HUES64 (cell line): Measurements from ENCODE around the gene BAZ2A.
"Not testable (repeated sequence)": the region's sequence is repeated elsewhere in the genome, so short reads cannot be mapped to it uniquely, and the experiment has no call there.

Experiments
- H3K27ac ChIP-seq: 2 replicates; pipeline ENCODE4 v1.7.0; 2013; ENCODE audit warnings: low read depth, low read length, inconsistent platforms
- H3K27me3 ChIP-seq: 2 replicates; pipeline ENCODE4 v1.6.1; 2013; ENCODE audit warnings: mild to moderate bottlenecking, low read length; ENCODE audit not compliant: insufficient read depth
- H3K36me3 ChIP-seq: 2 replicates; pipeline ENCODE4 v1.6.1; 2013; ENCODE audit warnings: mild to moderate bottlenecking, low read length; ENCODE audit not compliant: insufficient read depth
- H3K4me1 ChIP-seq: 2 replicates; pipeline ENCODE4 v1.6.1; 2013; ENCODE audit warnings: mild to moderate bottlenecking, low read length, moderate library complexity; ENCODE audit not compliant: insufficient read depth
- H3K4me3 ChIP-seq: 2 replicates; pipeline ENCODE4 v1.5.1; 2013; ENCODE audit warnings: mild to moderate bottlenecking, low read length, moderate library complexity
- H3K9ac ChIP-seq: 2 replicates; pipeline ENCODE4 v1.6.1; 2013; ENCODE audit warnings: mild to moderate bottlenecking, low read depth, low read length
- H3K9me3 ChIP-seq: 2 replicates; pipeline ENCODE4 v1.6.1; 2013; ENCODE audit warnings: low read depth, low read length; ENCODE audit not compliant: insufficient read depth
- WGBS: fragments of 150-250, 120-280 bp; methylation state at CpG from one replicate; pipeline ENCODE4 v1.1.7; 2013; ENCODE audit warnings: missing lambda C conversion rate; 5-methylcytosine and 5-hydroxymethylcytosine counted together

Gene BAZ2A

DNA sequence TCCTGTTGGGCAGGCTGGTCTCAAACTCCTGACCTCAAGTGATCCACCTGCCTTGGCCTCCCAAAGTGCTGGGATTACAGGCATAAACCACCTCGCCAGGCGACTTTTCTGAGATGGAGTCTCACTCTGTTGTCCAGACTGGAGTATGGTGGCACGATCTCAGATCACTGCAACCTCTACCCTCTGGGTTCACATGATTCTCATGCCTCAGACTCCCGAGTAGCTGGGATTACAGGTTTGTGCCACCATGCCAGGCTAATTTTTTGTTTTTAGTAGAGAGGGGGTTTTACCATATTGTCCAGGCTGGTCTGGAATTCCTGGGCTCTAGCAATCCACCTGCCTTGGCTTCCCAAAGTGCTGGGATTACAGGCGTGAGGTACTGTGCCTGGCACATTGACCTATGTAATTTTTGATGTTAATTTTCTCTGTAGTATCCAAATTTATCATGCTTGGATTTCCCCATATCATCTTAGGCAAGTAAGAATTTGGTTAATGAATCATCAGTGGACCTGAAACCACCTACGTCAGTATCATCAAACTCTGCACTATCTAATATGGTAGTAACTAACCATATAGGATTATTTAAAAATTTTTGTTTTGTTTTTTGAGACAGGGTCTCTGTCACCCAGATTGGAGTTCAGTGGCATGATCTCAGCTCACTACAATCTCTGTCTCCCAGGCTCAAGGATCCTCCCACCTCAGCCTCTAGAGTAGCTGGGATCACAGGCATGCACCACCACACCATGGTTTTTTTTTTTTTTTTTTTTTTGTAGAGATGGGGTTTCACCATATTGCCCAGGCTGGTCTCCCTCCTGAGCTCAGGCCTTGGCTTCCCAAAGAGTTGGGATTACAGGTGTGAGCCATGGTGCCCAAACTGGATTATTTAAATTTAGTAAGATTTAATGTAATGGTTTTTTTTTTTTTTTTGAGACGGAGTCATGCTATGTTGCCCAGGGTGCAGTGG lies 27.6 kb upstream of the BAZ2A start:
- H3K9ac ChIP-seq: no peak overlapping the region
- no peak overlapping the region for H3K27ac ChIP-seq
- H3K9me3 ChIP-seq: peaks cover 19% of the 10 kb centered on the region
- H3K4me1 ChIP-seq: no peaks in the 10 kb centered on the region
- no peaks in the 10 kb centered on the region for H3K27me3 ChIP-seq
- no peak overlapping the region for H3K4me3 ChIP-seq
- H3K36me3 ChIP-seq: no peaks in the 10 kb centered on the region
- WGBS: 86% methylated on average over 6 of the region's 7 CpGs

DNA sequence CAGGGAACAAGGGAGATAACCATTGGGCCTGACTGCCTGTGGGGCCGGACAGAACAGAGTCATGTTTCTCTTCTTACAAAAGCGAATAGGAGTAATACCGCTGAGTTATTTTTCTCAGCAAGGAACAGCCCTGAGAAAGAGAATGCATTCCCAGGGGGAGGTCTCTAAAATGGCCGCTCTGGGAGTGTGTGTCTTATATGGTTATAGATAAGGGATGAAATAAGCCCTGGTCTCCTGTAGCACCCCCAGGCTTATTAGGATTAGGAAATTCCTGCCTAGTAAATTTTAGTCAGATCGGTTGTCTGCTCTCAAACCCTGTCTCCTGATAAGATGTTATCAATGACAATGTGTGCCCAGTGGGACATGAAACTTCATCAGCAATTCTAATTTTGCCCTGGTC lies 23.7 kb upstream of the BAZ2A start:
- H3K9me3 ChIP-seq: peaks cover 22% of the 10 kb centered on the region
- H3K4me1 ChIP-seq, H3K36me3 ChIP-seq, H3K9ac ChIP-seq, H3K4me3 ChIP-seq, H3K27ac ChIP-seq, H3K27me3 ChIP-seq: not testable (repeated sequence)
- 83% methylated on average over 5 of the region's 5 CpGs for WGBS

DNA sequence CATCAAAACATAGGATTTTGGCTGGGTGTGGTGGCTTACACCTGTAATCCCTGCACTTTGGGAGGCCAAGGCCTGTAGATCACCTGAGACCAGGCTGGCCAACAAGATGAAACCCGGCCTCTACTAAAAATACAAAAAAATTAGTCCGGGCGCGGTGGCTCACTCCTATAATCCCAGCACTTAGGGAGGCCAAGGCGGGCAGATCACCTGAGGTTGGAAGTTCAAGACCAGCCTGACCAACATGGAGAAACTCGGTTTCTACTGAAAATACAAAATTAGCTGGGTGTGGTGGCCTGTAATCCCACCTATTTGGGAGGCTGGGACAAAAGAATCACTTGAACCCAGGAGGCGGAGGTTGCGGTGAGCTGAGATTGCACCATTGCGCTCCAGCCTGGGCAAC lies 17.9 kb upstream of the BAZ2A start:
- not testable (repeated sequence) for H3K9me3 ChIP-seq, H3K4me1 ChIP-seq, H3K9ac ChIP-seq, H3K27me3 ChIP-seq, H3K27ac ChIP-seq, H3K4me3 ChIP-seq
- WGBS: 93% methylated on average over 9 of the region's 9 CpGs
- peaks cover 20% of the 10 kb centered on the region for H3K36me3 ChIP-seq

GRCh38 chr12:56645717-56646446 lies 15.8 kb upstream of the BAZ2A start, which contains the start of gene ATP5F1B:
TSS of gene ATP5F1B (minus strand) at chr12:56645984. CDS start at chr12:56645963, 21 bp downstream.
- Histone ChIP-seq H3K9me3 (no peaks in the 10 kb centered on the region), H3K36me3 (peaks cover 42% of the 10 kb centered on the region), H3K27ac (peak within 1 kb of the TSS; percentile 75), H3K9ac (peak within 1 kb of the TSS; percentile 92), H3K4me1 (peaks cover 7% of the 10 kb centered on the region), H3K4me3 (peak within 1 kb of the TSS; percentile 89), H3K27me3 (no peaks in the 10 kb centered on the region)
- 2% methylated on average over 39 of the region's 39 CpGs for WGBS

- peak overlapping the region; percentile 75 for H3K27ac ChIP-seq
- H3K4me1 ChIP-seq: peaks cover 7% of the 10 kb centered on the region
- H3K9me3 ChIP-seq: no peaks in the 10 kb centered on the region
- peaks cover 48% of the 10 kb centered on the region for H3K36me3 ChIP-seq
- no peaks in the 10 kb centered on the region for H3K27me3 ChIP-seq
- WGBS: under 1% methylated on average over 29 of the region's 29 CpGs
- H3K4me3 ChIP-seq: peak overlapping the region; percentile 89
- H3K9ac ChIP-seq: peak overlapping the region; percentile 92
Measured at GRCh38 chr12:56645201-56645716, 15.1 kb upstream of the BAZ2A start.

DNA sequence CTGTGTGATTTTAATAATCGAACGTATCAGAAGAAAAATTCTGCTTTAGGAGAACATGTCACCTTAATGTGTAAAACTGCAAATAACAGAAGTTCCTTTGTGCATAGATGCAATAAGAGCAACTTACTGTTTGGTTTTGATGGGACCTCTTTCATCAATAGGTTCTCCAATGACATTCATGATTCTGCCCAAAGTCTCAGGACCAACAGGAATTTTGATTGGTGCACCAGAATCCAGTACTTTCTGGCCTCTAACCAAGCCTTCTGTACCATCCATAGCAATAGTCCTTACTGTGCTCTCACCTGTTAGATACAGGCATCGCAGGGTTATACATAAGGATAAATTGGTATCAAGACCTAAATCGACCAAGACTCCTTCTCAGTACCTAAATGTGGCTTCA lies 14.5 kb upstream of the BAZ2A start:
- peak overlapping the region; percentile 92 for H3K9ac ChIP-seq
- H3K9me3 ChIP-seq: no peaks in the 10 kb centered on the region
- H3K36me3 ChIP-seq: peaks cover 54% of the 10 kb centered on the region
- H3K4me1 ChIP-seq: peaks cover 7% of the 10 kb centered on the region
- H3K27me3 ChIP-seq: no peaks in the 10 kb centered on the region
- peak overlapping the region; percentile 89 for H3K4me3 ChIP-seq
- 58% methylated on average over 4 of the region's 4 CpGs for WGBS
- H3K27ac ChIP-seq: no peak overlapping the region

DNA sequence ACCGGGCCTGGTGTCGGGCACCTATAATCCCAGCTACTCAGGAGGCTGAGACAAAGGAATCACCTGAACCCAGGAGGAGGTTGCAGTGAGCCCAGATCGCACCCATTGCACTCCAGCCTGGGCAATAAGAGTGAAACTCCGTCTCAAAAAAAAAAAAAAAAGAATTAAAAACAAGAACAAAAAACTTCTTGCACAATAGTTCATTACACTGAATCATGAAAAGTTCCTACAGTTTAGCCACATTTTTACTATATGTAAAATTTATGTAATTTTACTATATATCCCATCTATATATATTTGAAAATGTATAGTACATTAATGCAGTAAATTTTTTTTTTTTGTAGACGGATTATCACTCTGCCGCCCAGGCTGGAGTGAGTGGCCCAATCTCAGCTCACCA lies 11.1 kb upstream of the BAZ2A start:
- H3K9me3 ChIP-seq: no peaks in the 10 kb centered on the region
- WGBS: 97% methylated on average over 6 of the region's 6 CpGs
- no peak overlapping the region for H3K9ac ChIP-seq
- no peak overlapping the region for H3K4me3 ChIP-seq
- H3K4me1 ChIP-seq: peaks cover 10% of the 10 kb centered on the region
- H3K27ac ChIP-seq: no peak overlapping the region
- peaks cover 80% of the 10 kb centered on the region for H3K36me3 ChIP-seq
- H3K27me3 ChIP-seq: no peaks in the 10 kb centered on the region

GRCh38 chr12:56637621-56638020 lies 7.5 kb upstream of the BAZ2A start:
- 76% methylated on average over 2 of the region's 2 CpGs for WGBS
- Histone ChIP-seq H3K27me3 (no peaks in the 10 kb centered on the region), H3K9ac (no peak overlapping the region), H3K27ac (no peak overlapping the region; the same call in 1 of the 2 replicates), H3K4me1 (peaks cover 18% of the 10 kb centered on the region), H3K9me3 (no peaks in the 10 kb centered on the region), H3K4me3 (no peak overlapping the region), H3K36me3 (peaks cover 56% of the 10 kb centered on the region)

GRCh38 chr12:56636675-56637540 lies 6.8 kb upstream of the BAZ2A start:
- H3K4me3 ChIP-seq: peak overlapping the region; percentile 80
- H3K36me3 ChIP-seq: peaks cover 48% of the 10 kb centered on the region
- 0 out of 2 replicates have a peak overlapping the region, but pooled peaks have one; percentile 1 for H3K9ac ChIP-seq
- H3K27ac ChIP-seq: peak overlapping the region; percentile 76; the same call in 1 of the 2 replicates
- H3K27me3 ChIP-seq: no peaks in the 10 kb centered on the region
- 7% methylated on average over 12 of the region's 12 CpGs for WGBS
- peaks cover 24% of the 10 kb centered on the region for H3K4me1 ChIP-seq
- H3K9me3 ChIP-seq: no peaks in the 10 kb centered on the region

GRCh38 chr12:56635806-56636674 lies 5.9 kb upstream of the BAZ2A start:
- WGBS: 2% methylated on average over 20 of the region's 20 CpGs
- peak overlapping the region; percentile 76; the same call in 1 of the 2 replicates for H3K27ac ChIP-seq
- H3K9ac ChIP-seq: peak overlapping the region; percentile 54; the same call in 1 of the 2 replicates
- no peaks in the 10 kb centered on the region for H3K9me3 ChIP-seq
- H3K4me1 ChIP-seq: peaks cover 30% of the 10 kb centered on the region
- H3K36me3 ChIP-seq: peaks cover 40% of the 10 kb centered on the region
- H3K4me3 ChIP-seq: peak overlapping the region; percentile 80
- H3K27me3 ChIP-seq: no peaks in the 10 kb centered on the region
